ENCODE measurements around the gene POPDC2. TPM values are rescaled to one million over a fixed set of nuclear protein-coding genes. Genes with fewer than 3 reads are reported as not detected.

The POPDC2 gene
- polyA plus RNA-seq, 1 of the 3 experiments (the other 2 are of a cell fraction): 19.9 TPM

GRCh38 chr3:119683421-119683820, 23.0 kb upstream of the POPDC2 start:
- H3K9ac ChIP-seq: no peak overlapping the region
- ChIA-PET POLR2A (interaction anchor here (0.6 to 0.7 kb wide), 3 partner anchors 22 to 348 kb away, joined by 6 read pairs; no protein-coding TSS in a partner anchor), CTCF (interaction anchor here (0.8 to 3.7 kb wide), 4 partner anchors 10 to 799 kb away, joined by 3 to 40 read pairs (median 5); no protein-coding TSS in a partner anchor)
- H2AFZ ChIP-seq (ENCODE audit: low read depth): no peak overlapping the region
- H3K27ac ChIP-seq (ENCODE audit: low read depth in 2 of 2, low read length in 1 of 2): no peak overlapping the region
- no peaks in the 10 kb centered on the region for H3K79me2 ChIP-seq (ENCODE audit: insufficient read depth)
- H3K4me2 ChIP-seq: no peak overlapping the region
- peaks cover 0 to 13% of the 10 kb centered on the region in 2 experiments; a peak in 2 of 4 replicates for H3K4me1 ChIP-seq (ENCODE audit: control insufficient read depth in 1 of 2, insufficient read depth in 2 of 2, low read depth in 1 of 2, low read length in 1 of 2)
- no peaks in the 10 kb centered on the region for H4K20me1 ChIP-seq (ENCODE audit: insufficient read depth)
- H3K4me3 ChIP-seq (ENCODE audit: low read depth in 2 of 2, low read length in 1 of 2): no peak overlapping the region
- no peak for TF ChIP-seq TEAD4 (IDR thresholded peaks at IDR 0.05; ENCODE audit: borderline replicate concordance, insufficient read depth)
- TF ChIP-seq FOSL2 (IDR thresholded peaks at IDR 0.05; ENCODE audit: borderline replicate concordance, low read depth): no peak
- TF ChIP-seq CTCF (IDR thresholded peaks at IDR 0.05): no peak
- TF ChIP-seq, protein P1, sequence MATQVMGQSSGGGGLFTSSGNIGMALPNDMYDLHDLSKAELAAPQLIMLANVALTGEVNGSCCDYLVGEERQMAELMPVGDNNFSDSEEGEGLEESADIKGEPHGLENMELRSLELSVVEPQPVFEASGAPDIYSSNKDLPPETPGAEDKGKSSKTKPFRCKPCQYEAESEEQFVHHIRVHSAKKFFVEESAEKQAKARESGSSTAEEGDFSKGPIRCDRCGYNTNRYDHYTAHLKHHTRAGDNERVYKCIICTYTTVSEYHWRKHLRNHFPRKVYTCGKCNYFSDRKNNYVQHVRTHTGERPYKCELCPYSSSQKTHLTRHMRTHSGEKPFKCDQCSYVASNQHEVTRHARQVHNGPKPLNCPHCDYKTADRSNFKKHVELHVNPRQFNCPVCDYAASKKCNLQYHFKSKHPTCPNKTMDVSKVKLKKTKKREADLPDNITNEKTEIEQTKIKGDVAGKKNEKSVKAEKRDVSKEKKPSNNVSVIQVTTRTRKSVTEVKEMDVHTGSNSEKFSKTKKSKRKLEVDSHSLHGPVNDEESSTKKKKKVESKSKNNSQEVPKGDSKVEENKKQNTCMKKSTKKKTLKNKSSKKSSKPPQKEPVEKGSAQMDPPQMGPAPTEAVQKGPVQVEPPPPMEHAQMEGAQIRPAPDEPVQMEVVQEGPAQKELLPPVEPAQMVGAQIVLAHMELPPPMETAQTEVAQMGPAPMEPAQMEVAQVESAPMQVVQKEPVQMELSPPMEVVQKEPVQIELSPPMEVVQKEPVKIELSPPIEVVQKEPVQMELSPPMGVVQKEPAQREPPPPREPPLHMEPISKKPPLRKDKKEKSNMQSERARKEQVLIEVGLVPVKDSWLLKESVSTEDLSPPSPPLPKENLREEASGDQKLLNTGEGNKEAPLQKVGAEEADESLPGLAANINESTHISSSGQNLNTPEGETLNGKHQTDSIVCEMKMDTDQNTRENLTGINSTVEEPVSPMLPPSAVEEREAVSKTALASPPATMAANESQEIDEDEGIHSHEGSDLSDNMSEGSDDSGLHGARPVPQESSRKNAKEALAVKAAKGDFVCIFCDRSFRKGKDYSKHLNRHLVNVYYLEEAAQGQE (IDR thresholded peaks at IDR 0.05; ENCODE audit: low read depth, low read length): no peak
- TF ChIP-seq GATA2 (CRISPR knock-in tag; IDR thresholded peaks at IDR 0.05): no peak
- no peak for TF ChIP-seq RCOR1 (IDR thresholded peaks at IDR 0.05; ENCODE audit: low read length)
- no peaks in the 10 kb centered on the region for H3K9me2 ChIP-seq
- no peaks in the 10 kb centered on the region for H3K36me3 ChIP-seq (replicated peaks in 1 of 2; ENCODE audit: control insufficient read depth in 1 of 2, insufficient read depth in 2 of 2, low read length in 1 of 2)
- DNase-seq: no peak
- no peaks in the 10 kb centered on the region for H3K9me3 ChIP-seq
- H3K27me3 ChIP-seq (ENCODE audit: insufficient read depth): no peaks in the 10 kb centered on the region
- WGBS (ENCODE audit: low lambda C conversion rate): 10% methylated on average over 1 of the region's 1 CpG
- no peaks in the 10 kb centered on the region for H3F3A ChIP-seq (replicated peaks; ENCODE audit: insufficient read depth)

DNA sequence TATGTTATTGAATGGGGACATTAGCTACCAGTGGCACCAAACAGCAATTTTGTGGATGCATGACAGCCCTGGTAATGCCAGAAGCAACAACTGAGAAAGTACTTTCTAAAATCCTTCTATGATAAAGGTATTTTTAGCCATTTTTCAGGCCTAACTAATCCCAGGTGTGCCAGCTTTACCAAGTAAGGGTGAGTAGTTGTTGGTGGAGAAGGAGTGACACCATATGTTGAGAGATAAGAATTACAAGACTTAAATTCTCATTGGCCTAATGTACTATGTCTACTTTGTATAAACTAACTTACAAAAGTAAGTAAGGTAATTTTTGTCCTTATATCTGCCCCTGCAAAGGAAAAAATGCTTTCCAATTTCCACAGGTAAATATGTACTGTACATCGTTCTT, 20.9 kb upstream of the POPDC2 start:
- H4K20me1 ChIP-seq (ENCODE audit: insufficient read depth): no peaks in the 10 kb centered on the region
- no peak overlapping the region for H3K4me2 ChIP-seq
- 5% methylated on average over 1 of the region's 1 CpG for WGBS (ENCODE audit: low lambda C conversion rate)
- no peaks in the 10 kb centered on the region for H3K27me3 ChIP-seq (ENCODE audit: insufficient read depth)
- DNase-seq: peak; percentile 66
- peak overlapping the region; percentile 30 to 87; a peak in 3 of 4 replicates for H3K27ac ChIP-seq (ENCODE audit: low read depth in 2 of 2, low read length in 1 of 2)
- H2AFZ ChIP-seq (ENCODE audit: low read depth): peak overlapping the region; percentile 25; the same call in 1 of the 2 replicates
- H3K4me1 ChIP-seq (ENCODE audit: control insufficient read depth in 1 of 2, insufficient read depth in 2 of 2, low read depth in 1 of 2, low read length in 1 of 2): peaks cover 0 to 13% of the 10 kb centered on the region in 2 experiments; a peak in 2 of 4 replicates
- no peaks in the 10 kb centered on the region for H3K36me3 ChIP-seq (replicated peaks in 1 of 2; ENCODE audit: control insufficient read depth in 1 of 2, insufficient read depth in 2 of 2, low read length in 1 of 2)
- no peaks in the 10 kb centered on the region for H3K9me2 ChIP-seq
- POLR2A ChIA-PET: interaction anchor here (1.3 kb wide), 1 partner anchor 218 kb away, joined by 6 read pairs; the partner anchor contains the start of gene TMEM39A
- H3F3A ChIP-seq (replicated peaks; ENCODE audit: insufficient read depth): no peaks in the 10 kb centered on the region
- H3K4me3 ChIP-seq (ENCODE audit: low read depth in 2 of 2, low read length in 1 of 2): no peak overlapping the region
- CTCF ChIA-PET: interaction anchor here (0.6 to 3.7 kb wide), 68 partner anchors 9 to 799 kb away, joined by 3 to 40 read pairs (median 4); partner anchors contain the start of genes ARHGAP31, IGSF11, POGLUT1 and TEX55
- no peak overlapping the region for H3K9ac ChIP-seq
- 0 out of 2 replicates have a peak, but pooled peaks cover 3% of the 10 kb centered on the region for H3K79me2 ChIP-seq (ENCODE audit: insufficient read depth)
- H3K9me3 ChIP-seq: no peaks in the 10 kb centered on the region
- TF ChIP-seq NFIC (IDR thresholded peaks at IDR 0.05; ENCODE audit: borderline replicate concordance) (no peak), USF1 (IDR thresholded peaks at IDR 0.05; ENCODE audit: borderline replicate concordance, low read depth) (no peak), JUND (IDR thresholded peaks at IDR 0.05) (no peak), NRF1 (IDR thresholded peaks at IDR 0.05; ENCODE audit: low read depth, low read length) (no peak), POLR2AphosphoS5 (IDR thresholded peaks at IDR 0.05; ENCODE audit: low read depth, low read length) (no peak), TCF12 (IDR thresholded peaks at IDR 0.05) (peak; percentile 91), FOSL2 (IDR thresholded peaks at IDR 0.05; ENCODE audit: borderline replicate concordance, low read depth) (no peak)
- TF ChIP-seq, protein P2, sequence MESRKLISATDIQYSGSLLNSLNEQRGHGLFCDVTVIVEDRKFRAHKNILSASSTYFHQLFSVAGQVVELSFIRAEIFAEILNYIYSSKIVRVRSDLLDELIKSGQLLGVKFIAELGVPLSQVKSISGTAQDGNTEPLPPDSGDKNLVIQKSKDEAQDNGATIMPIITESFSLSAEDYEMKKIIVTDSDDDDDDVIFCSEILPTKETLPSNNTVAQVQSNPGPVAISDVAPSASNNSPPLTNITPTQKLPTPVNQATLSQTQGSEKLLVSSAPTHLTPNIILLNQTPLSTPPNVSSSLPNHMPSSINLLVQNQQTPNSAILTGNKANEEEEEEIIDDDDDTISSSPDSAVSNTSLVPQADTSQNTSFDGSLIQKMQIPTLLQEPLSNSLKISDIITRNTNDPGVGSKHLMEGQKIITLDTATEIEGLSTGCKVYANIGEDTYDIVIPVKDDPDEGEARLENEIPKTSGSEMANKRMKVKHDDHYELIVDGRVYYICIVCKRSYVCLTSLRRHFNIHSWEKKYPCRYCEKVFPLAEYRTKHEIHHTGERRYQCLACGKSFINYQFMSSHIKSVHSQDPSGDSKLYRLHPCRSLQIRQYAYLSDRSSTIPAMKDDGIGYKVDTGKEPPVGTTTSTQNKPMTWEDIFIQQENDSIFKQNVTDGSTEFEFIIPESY (IDR thresholded peaks at IDR 0.05; ENCODE audit: borderline replicate concordance, low read depth): no peak
- TF ChIP-seq, protein P3, sequence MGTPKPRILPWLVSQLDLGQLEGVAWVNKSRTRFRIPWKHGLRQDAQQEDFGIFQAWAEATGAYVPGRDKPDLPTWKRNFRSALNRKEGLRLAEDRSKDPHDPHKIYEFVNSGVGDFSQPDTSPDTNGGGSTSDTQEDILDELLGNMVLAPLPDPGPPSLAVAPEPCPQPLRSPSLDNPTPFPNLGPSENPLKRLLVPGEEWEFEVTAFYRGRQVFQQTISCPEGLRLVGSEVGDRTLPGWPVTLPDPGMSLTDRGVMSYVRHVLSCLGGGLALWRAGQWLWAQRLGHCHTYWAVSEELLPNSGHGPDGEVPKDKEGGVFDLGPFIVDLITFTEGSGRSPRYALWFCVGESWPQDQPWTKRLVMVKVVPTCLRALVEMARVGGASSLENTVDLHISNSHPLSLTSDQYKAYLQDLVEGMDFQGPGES (IDR thresholded peaks at IDR 0.05; ENCODE audit: low read depth, low read length): no peak
